Stimulated activated naive B cell treated with anti-CD40 and anti-IgM and Interleukin-4, amounts not matched to agents 10 μg/mL and 1 μg/mL and 100 μg/mL, for 72 hours (primary cell): Measurements from ENCODE around the gene FAM81A.
A peak's percentile ranks its signal among the peaks of the same experiment; 100 is the strongest.
"Not testable (repeated sequence)": the region's sequence is repeated elsewhere in the genome, so short reads cannot be mapped to it uniquely, and the experiment has no call there.

Experiments used
- ATAC-seq, 2 donors: fragments of 150-1000 bp; cut with Tn5 transposase; replicated peaks; 2 replicates each; pipeline ENCODE4 v1.10.0; 2021; ENCODE audit warnings: moderate library complexity in 1 of 2
- DNase-seq: peaks from one replicate; pipeline ENCODE4 v3.0.0; 2021
- H3K27ac Mint-ChIP-seq: one replicate; pipeline ENCODE4 v1.8.0; 2022; ENCODE audit warnings: mild to moderate bottlenecking, mixed read lengths
- H3K27me3 Mint-ChIP-seq, 2 donors: one replicate each; pipeline ENCODE4 v1.8.0; 2022; ENCODE audit warnings: mixed read lengths in 2 of 2
- H3K36me3 Mint-ChIP-seq, 2 donors: one replicate each; pipeline ENCODE4 v1.8.0; 2022; ENCODE audit warnings: mixed read lengths in 2 of 2, mild to moderate bottlenecking in 1 of 2
- H3K4me1 Mint-ChIP-seq, 2 donors: one replicate each; pipeline ENCODE4 v1.8.0; 2022; ENCODE audit warnings: mixed read lengths in 2 of 2, mild to moderate bottlenecking in 1 of 2
- H3K4me3 Mint-ChIP-seq, 2 donors: one replicate each; pipeline ENCODE4 v1.8.0; 2022; ENCODE audit warnings: mild to moderate bottlenecking in 2 of 2, mixed read lengths in 2 of 2, moderate library complexity in 1 of 2
- H3K9me3 Mint-ChIP-seq, 2 donors: one replicate each; pipeline ENCODE4 v1.8.0; 2022; ENCODE audit warnings: mixed read lengths in 2 of 2, mild to moderate bottlenecking in 1 of 2

The FAM81A gene

GRCh38 chr15:59407946-59408345, 30.0 kb upstream of the FAM81A start:
- Mint-ChIP-seq H3K27ac (peak overlapping the region; percentile 93), H3K4me1 (peaks cover 62 to 92% of the 10 kb centered on the region in 2 donors), H3K9me3 (no peaks in the 10 kb centered on the region), H3K36me3 (peaks cover 4 to 13% of the 10 kb centered on the region in 2 donors), H3K27me3 (no peaks in the 10 kb centered on the region), H3K4me3 (peak overlapping the region; percentile 31 to 79)
- DNase-seq: no peak
- no peak for ATAC-seq

GRCh38 chr15:59410391-59410896, 27.5 kb upstream of the FAM81A start:
- peaks cover 0 to 9% of the 10 kb centered on the region in 2 donors for H3K36me3 Mint-ChIP-seq
- H3K9me3 Mint-ChIP-seq: no peaks in the 10 kb centered on the region
- no peaks in the 10 kb centered on the region for H3K27me3 Mint-ChIP-seq
- H3K4me3 Mint-ChIP-seq: peak overlapping the region; percentile 56 to 59
- H3K27ac Mint-ChIP-seq: peak overlapping the region; percentile 98
- H3K4me1 Mint-ChIP-seq: peaks cover 65 to 92% of the 10 kb centered on the region in 2 donors
- DNase-seq (no peak), ATAC-seq (no peak)

GRCh38 chr15:59413577-59413976, 24.4 kb upstream of the FAM81A start:
- H3K9me3 Mint-ChIP-seq: no peaks in the 10 kb centered on the region
- peaks cover 52 to 93% of the 10 kb centered on the region in 2 donors for H3K4me1 Mint-ChIP-seq
- peaks cover 0 to 6% of the 10 kb centered on the region in 2 donors for H3K36me3 Mint-ChIP-seq
- H3K27me3 Mint-ChIP-seq: no peaks in the 10 kb centered on the region
- ATAC-seq (no peak), DNase-seq (no peak)
- H3K4me3 Mint-ChIP-seq: peak overlapping the region in 1 of 2 donors; percentile 2
- peak overlapping the region; percentile 98 for H3K27ac Mint-ChIP-seq

- H3K9me3 Mint-ChIP-seq: no peaks in the 10 kb centered on the region
- no peak overlapping the region for H3K4me3 Mint-ChIP-seq
- DNase-seq (no peak), ATAC-seq (no peak)
- peaks cover 0 to 3% of the 10 kb centered on the region in 2 donors for H3K36me3 Mint-ChIP-seq
- H3K4me1 Mint-ChIP-seq: peaks cover 51 to 94% of the 10 kb centered on the region in 2 donors
- H3K27me3 Mint-ChIP-seq: no peaks in the 10 kb centered on the region
- H3K27ac Mint-ChIP-seq: no peak overlapping the region
These were observed 21.2 kb upstream of the FAM81A start for GRCh38 chr15:59416816-59417215.

GRCh38 chr15:59419170-59419569, 18.8 kb upstream of the FAM81A start:
- Mint-ChIP-seq H3K27ac (peak overlapping the region; percentile 27), H3K4me1 (peaks cover 36 to 76% of the 10 kb centered on the region in 2 donors), H3K36me3 (no peaks in the 10 kb centered on the region), H3K9me3 (no peaks in the 10 kb centered on the region), H3K27me3 (no peaks in the 10 kb centered on the region), H3K4me3 (peak overlapping the region in 1 of 2 donors; percentile 4)
- DNase-seq (no peak), ATAC-seq (peak; percentile 7 to 25)

GRCh38 chr15:59420108-59420507, 17.9 kb upstream of the FAM81A start:
- Mint-ChIP-seq H3K9me3 (no peaks in the 10 kb centered on the region), H3K27me3 (no peaks in the 10 kb centered on the region), H3K36me3 (no peaks in the 10 kb centered on the region), H3K27ac (no peak overlapping the region), H3K4me3 (no peak overlapping the region), H3K4me1 (peaks cover 39 to 75% of the 10 kb centered on the region in 2 donors)
- no peak for DNase-seq
- ATAC-seq: peak; percentile 53 to 63

GRCh38 chr15:59420986-59421618, 16.9 kb upstream of the FAM81A start:
- H3K9me3 Mint-ChIP-seq: no peaks in the 10 kb centered on the region
- ATAC-seq (no peak), DNase-seq (no peak)
- H3K4me3 Mint-ChIP-seq: no peak overlapping the region
- peaks cover 39 to 65% of the 10 kb centered on the region in 2 donors for H3K4me1 Mint-ChIP-seq
- H3K36me3 Mint-ChIP-seq: no peaks in the 10 kb centered on the region
- H3K27me3 Mint-ChIP-seq: no peaks in the 10 kb centered on the region
- no peak overlapping the region for H3K27ac Mint-ChIP-seq

GRCh38 chr15:59424616-59425015, 13.4 kb upstream of the FAM81A start:
- peak overlapping the region; percentile 1 to 4 for H3K4me3 Mint-ChIP-seq
- no peaks in the 10 kb centered on the region for H3K9me3 Mint-ChIP-seq
- ATAC-seq (peak; percentile 97 to 99), DNase-seq (no peak)
- peak overlapping the region; percentile 59 for H3K27ac Mint-ChIP-seq
- H3K4me1 Mint-ChIP-seq: peaks cover 25 to 33% of the 10 kb centered on the region in 2 donors
- no peaks in the 10 kb centered on the region for H3K27me3 Mint-ChIP-seq
- H3K36me3 Mint-ChIP-seq: peaks cover 0 to 3% of the 10 kb centered on the region in 2 donors

GRCh38 chr15:59428898-59429297, 9.1 kb upstream of the FAM81A start:
- not testable (repeated sequence) for ATAC-seq, H3K4me3 Mint-ChIP-seq, H3K36me3 Mint-ChIP-seq, H3K27ac Mint-ChIP-seq, H3K27me3 Mint-ChIP-seq, DNase-seq, H3K9me3 Mint-ChIP-seq
- peaks cover 14 to 16% of the 10 kb centered on the region in 2 donors for H3K4me1 Mint-ChIP-seq

GRCh38 chr15:59432389-59432788, 5.6 kb upstream of the FAM81A start:
- Mint-ChIP-seq H3K36me3 (peaks cover 0 to 3% of the 10 kb centered on the region in 2 donors), H3K4me1 (peaks cover 11 to 14% of the 10 kb centered on the region in 2 donors), H3K27me3 (peaks cover 4 to 5% of the 10 kb centered on the region in 2 donors), H3K4me3 (no peak overlapping the region), H3K9me3 (no peaks in the 10 kb centered on the region), H3K27ac (no peak overlapping the region)
- ATAC-seq (no peak), DNase-seq (no peak)

GRCh38 chr15:59434481-59434880, 3.5 kb upstream of the FAM81A start:
- DNase-seq (no peak), ATAC-seq (no peak)
- no peak overlapping the region for H3K27ac Mint-ChIP-seq
- no peaks in the 10 kb centered on the region for H3K9me3 Mint-ChIP-seq
- peaks cover 5 to 6% of the 10 kb centered on the region in 2 donors for H3K27me3 Mint-ChIP-seq
- no peak overlapping the region for H3K4me3 Mint-ChIP-seq
- H3K36me3 Mint-ChIP-seq: no peaks in the 10 kb centered on the region
- H3K4me1 Mint-ChIP-seq: peaks cover 16 to 32% of the 10 kb centered on the region in 2 donors

- Mint-ChIP-seq H3K4me1 (peaks cover 22 to 46% of the 10 kb centered on the region in 2 donors), H3K36me3 (peaks cover 7 to 14% of the 10 kb centered on the region in 2 donors), H3K9me3 (no peaks in the 10 kb centered on the region), H3K27ac (peak overlapping the region; percentile 38), H3K4me3 (peak overlapping the region; percentile 85 to 87), H3K27me3 (peaks cover 5 to 6% of the 10 kb centered on the region in 2 donors)
- DNase-seq (no peak), ATAC-seq (no peak)
These were observed 1.2 kb upstream of the FAM81A start for GRCh38 chr15:59436774-59437141.

GRCh38 chr15:59437142-59437816, 707 bp upstream of the FAM81A start:
- peaks cover 24 to 52% of the 10 kb centered on the region in 2 donors for H3K4me1 Mint-ChIP-seq
- DNase-seq: no peak
- no peaks in the 10 kb centered on the region for H3K9me3 Mint-ChIP-seq
- H3K4me3 Mint-ChIP-seq: peak overlapping the region; percentile 85 to 87
- peak; percentile 2 to 3 for ATAC-seq
- H3K27ac Mint-ChIP-seq: peak overlapping the region; percentile 77
- H3K36me3 Mint-ChIP-seq: peaks cover 7 to 15% of the 10 kb centered on the region in 2 donors
- peaks cover 5 to 6% of the 10 kb centered on the region in 2 donors for H3K27me3 Mint-ChIP-seq

- ATAC-seq: no peak
- H3K27me3 Mint-ChIP-seq: peaks cover 5 to 6% of the 10 kb centered on the region in 2 donors
- no peak for DNase-seq
These were observed 772 bp downstream of the FAM81A start for GRCh38 chr15:59438625-59439290.

More at GRCh38 chr15:59438625-59439290, 772 bp downstream of the FAM81A start:
- H3K4me1 Mint-ChIP-seq: peaks cover 31 to 66% of the 10 kb centered on the region in 2 donors
- peak overlapping the region; percentile 72 for H3K27ac Mint-ChIP-seq
- H3K4me3 Mint-ChIP-seq: peak overlapping the region; percentile 89
- H3K9me3 Mint-ChIP-seq: no peaks in the 10 kb centered on the region
- peaks cover 7 to 23% of the 10 kb centered on the region in 2 donors for H3K36me3 Mint-ChIP-seq
